Measurements from ENCODE around the gene FAM83E. TPM values are rescaled to one million over a fixed set of nuclear protein-coding genes. Genes with fewer than 3 reads are reported as not detected.

Gene FAM83E
- total RNA-seq, 2 donors from 2014 or later = 3.5 to 13.7 TPM

DNA sequence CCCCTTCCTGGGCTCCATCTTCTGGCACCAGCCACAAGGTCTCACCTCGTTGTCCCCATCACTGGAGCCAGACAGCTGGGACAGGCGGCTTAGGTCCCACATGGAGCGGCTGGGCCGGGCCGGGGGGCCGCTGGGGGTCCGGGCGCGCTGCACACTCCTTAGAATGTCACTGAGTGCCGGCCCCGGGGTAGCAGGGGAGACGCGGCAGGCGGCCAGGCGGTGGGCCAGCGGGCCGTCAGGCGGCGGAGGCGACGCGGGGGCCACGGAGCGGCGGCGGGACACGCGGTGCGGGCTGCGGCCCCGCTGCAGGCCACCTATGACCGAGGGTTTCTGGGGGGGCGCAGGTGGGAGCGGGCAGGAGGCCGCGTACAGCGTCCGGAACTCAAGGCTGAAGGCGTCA, 11.4 kb downstream of the FAM83E start:
- Mint-ChIP-seq H3K27ac (no peak overlapping the region), H3K4me3 (no peak overlapping the region), H3K36me3 (no peaks in the 10 kb centered on the region), H3K4me1 (ENCODE audit: low read depth in 2 of 2) (no peaks in the 10 kb centered on the region), H3K9me3 (no peaks in the 10 kb centered on the region), H3K27me3 (peaks cover 0 to 4% of the 10 kb centered on the region in 2 donors)
- ATAC-seq (no peak), DNase-seq (ENCODE audit: low spot score) (no peak)

- H3K4me1 Mint-ChIP-seq (ENCODE audit: low read depth in 2 of 2) = no peaks in the 10 kb centered on the region
- no peak overlapping the region for H3K4me3 Mint-ChIP-seq
- ATAC-seq (no peak), DNase-seq (ENCODE audit: low spot score) (no peak)
- no peak overlapping the region for H3K27ac Mint-ChIP-seq
- no peaks in the 10 kb centered on the region for H3K9me3 Mint-ChIP-seq
- no peaks in the 10 kb centered on the region for H3K36me3 Mint-ChIP-seq
- peaks cover 0 to 4% of the 10 kb centered on the region in 2 donors for H3K27me3 Mint-ChIP-seq
Observed at GRCh38 chr19:48603001-48603400, 11.9 kb downstream of the FAM83E start.

DNA sequence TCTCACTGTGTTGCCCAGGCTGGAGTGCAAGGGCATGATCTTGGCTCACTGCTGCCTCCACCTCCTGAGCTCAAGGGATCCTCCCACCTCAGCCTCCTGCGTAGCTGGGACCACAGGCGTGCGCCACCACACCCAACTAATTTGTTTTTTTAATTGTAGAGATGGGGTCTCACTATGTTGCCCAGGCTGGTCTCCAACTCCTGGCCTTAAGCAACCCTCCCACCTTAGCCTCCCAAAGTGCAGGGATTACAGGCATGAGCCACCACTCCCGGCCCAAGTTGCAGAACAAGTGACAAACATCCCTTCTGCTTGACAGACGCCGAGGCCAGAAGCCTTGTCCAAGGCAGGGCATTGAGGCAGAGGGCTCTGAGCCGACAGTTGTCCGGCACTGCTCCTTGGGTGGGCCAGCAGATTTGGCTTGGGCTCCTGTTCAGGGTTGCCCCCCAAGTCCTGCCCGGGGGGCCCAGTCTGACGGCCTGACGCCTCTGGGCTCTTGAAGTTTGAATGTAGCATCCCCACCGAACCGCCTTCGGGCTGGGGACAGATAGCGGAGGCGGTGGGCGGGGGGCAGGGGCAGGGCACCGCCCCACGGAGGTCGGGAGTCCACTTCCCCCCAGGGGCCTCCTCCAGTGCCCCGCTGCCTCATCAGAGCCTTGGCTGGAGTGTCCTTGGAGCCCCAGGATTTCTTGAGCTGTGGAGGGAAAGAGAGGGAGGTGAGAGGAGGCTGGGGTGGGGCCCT, 14.0 kb downstream of the FAM83E start:
- no peaks in the 10 kb centered on the region for H3K9me3 Mint-ChIP-seq
- no peaks in the 10 kb centered on the region for H3K36me3 Mint-ChIP-seq
- ATAC-seq (no peak), DNase-seq (ENCODE audit: low spot score) (no peak)
- no peaks in the 10 kb centered on the region for H3K4me1 Mint-ChIP-seq (ENCODE audit: low read depth in 2 of 2)
- no peak overlapping the region for H3K27ac Mint-ChIP-seq
- H3K4me3 Mint-ChIP-seq = no peak overlapping the region
- peaks cover 0 to 4% of the 10 kb centered on the region in 2 donors for H3K27me3 Mint-ChIP-seq

DNA sequence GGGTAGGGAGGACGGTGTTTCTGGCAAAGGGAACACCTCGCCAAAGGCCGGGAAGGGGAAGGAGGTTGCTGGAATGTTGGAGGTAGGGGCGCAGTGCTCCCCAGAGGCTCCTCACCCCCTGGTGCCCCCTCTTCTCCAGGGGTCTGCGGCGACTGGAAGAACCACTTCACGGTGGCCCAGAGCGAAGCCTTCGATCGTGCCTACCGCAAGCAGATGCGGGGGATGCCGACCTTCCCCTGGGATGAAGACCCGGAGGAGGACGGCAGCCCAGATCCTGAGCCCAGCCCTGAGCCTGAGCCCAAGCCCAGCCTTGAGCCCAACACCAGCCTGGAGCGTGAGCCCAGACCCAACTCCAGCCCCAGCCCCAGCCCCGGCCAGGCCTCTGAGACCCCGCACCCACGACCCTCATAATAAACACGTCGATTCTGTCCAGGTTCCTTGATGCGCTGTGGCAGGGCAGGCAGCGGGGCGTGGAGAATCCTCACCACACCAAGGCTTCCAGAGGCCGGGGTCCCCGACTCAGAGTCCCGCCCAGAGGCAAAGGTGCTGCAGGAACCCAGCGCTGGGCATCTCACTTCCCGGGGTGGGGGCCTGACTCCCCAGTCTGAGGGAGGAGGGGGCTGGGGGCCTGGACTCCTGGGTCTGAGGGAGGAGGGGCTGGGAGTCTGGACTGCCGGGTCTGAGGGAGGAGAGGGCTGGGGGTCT, 15.7 kb downstream of the FAM83E start:
- Mint-ChIP-seq H3K27me3 (peaks cover 0 to 4% of the 10 kb centered on the region in 2 donors), H3K9me3 (no peaks in the 10 kb centered on the region), H3K36me3 (no peaks in the 10 kb centered on the region), H3K4me3 (no peak overlapping the region), H3K27ac (no peak overlapping the region), H3K4me1 (ENCODE audit: low read depth in 2 of 2) (no peaks in the 10 kb centered on the region)
- DNase-seq (ENCODE audit: low spot score) (no peak), ATAC-seq (no peak)

DNA sequence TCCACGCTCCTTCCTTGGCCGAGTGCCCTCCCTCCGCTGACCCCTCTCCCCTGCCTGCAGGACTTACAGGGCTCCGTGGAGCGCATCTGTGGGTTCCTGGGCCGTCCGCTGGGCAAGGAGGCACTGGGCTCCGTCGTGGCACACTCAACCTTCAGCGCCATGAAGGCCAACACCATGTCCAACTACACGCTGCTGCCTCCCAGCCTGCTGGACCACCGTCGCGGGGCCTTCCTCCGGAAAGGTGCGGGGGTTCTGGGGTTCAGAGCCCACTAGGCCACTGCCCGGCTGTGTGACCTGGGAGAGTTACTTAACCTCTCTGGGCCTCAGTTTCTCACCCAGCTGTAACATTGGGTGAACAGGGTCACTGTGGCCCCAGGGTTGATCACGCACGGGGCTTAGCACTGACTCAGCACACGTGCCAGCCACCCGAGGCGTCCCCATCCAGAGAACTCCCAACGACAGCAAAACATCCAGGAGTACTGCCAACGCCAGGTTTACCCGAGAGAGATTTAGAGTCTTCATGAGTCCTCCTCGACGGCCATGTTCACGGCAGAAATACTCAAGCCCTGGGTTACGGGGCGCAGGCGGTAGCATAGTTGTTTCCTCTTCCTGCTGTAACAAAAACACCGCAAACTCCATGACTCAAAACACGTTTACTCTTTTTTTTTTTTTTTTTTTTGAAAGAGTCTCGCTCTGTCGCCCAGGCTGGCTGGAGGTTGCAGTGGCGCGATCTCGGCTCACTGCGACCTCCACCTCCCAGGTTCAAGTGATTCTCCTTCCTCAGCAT, 18.0 kb downstream of the FAM83E start:
- Mint-ChIP-seq H3K27me3 (peaks cover 0 to 4% of the 10 kb centered on the region in 2 donors), H3K9me3 (no peaks in the 10 kb centered on the region), H3K4me3 (peak overlapping the region; percentile 36), H3K27ac (peak overlapping the region in 1 of 2 donors; percentile 53), H3K4me1 (ENCODE audit: low read depth in 2 of 2) (no peaks in the 10 kb centered on the region), H3K36me3 (no peaks in the 10 kb centered on the region)
- DNase-seq (ENCODE audit: low spot score) (no peak), ATAC-seq (peak; percentile 56 to 76)

GRCh38 chr19:48596237-48596636, 18.6 kb downstream of the FAM83E start:
- Mint-ChIP-seq H3K27me3 (peaks cover 0 to 4% of the 10 kb centered on the region in 2 donors), H3K9me3 (no peaks in the 10 kb centered on the region), H3K4me3 (no peak overlapping the region), H3K4me1 (ENCODE audit: low read depth in 2 of 2) (no peaks in the 10 kb centered on the region), H3K27ac (no peak overlapping the region), H3K36me3 (no peaks in the 10 kb centered on the region)
- no peak for ATAC-seq
- no peak for DNase-seq (ENCODE audit: low spot score)

DNA sequence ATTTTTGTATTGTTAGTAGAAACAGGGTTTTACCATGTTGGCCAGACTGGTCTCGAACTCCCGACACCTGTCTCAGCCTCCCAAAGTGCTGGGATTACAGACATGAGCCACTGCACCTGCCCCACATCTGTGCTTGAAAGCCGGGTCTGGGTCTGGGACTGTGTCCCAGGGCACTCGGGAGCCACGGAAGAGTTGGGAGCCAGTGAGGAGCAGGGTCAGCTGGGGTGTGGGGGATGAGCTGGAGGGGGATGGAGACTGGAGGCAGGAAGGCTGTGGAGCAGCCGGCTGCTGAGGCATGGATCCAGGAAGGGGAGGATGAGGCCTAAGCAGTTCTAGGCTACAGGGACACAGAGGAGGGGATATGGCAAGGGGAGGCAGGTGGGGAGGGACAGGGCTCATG, 19.0 kb downstream of the FAM83E start:
- DNase-seq (ENCODE audit: low spot score) = no peak
- no peaks in the 10 kb centered on the region for H3K9me3 Mint-ChIP-seq

DNA sequence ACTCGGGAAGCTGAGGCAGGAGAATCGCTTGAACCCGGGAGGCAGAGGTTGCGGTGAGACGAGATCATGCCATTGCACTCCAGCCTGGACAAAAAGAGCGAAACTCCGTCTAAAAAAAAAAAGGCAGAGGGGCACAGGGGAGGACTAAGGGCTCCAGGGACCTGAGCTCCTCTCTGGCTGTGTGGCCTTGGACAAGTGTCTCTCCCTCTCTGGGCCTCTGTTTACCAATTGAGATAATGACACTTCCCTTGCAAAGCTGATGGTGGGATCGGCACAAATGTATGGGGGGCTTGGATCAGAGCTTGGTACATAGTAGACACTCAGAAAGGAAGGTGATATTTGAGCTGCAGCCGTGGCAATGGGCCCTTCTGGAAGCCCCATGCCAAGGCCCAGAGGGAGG, 19.7 kb downstream of the FAM83E start:
- no peak for DNase-seq (ENCODE audit: low spot score)
- Mint-ChIP-seq H3K4me1 (ENCODE audit: low read depth in 2 of 2) (no peaks in the 10 kb centered on the region), H3K4me3 (peak overlapping the region; percentile 33), H3K27me3 (peaks cover 0 to 4% of the 10 kb centered on the region in 2 donors), H3K27ac (no peak overlapping the region), H3K36me3 (no peaks in the 10 kb centered on the region), H3K9me3 (no peaks in the 10 kb centered on the region)
- ATAC-seq = no peak

More for the DNA sequence above, 19.0 kb downstream of the FAM83E start:
- H3K4me1 Mint-ChIP-seq (ENCODE audit: low read depth in 2 of 2) = no peaks in the 10 kb centered on the region
- H3K36me3 Mint-ChIP-seq = no peaks in the 10 kb centered on the region
- peaks cover 0 to 4% of the 10 kb centered on the region in 2 donors for H3K27me3 Mint-ChIP-seq
- ATAC-seq = no peak
- no peak overlapping the region for H3K27ac Mint-ChIP-seq
- H3K4me3 Mint-ChIP-seq = no peak overlapping the region

GRCh38 chr19:48591021-48591420, 23.9 kb downstream of the FAM83E start:
- ATAC-seq = no peak
- H3K4me3 Mint-ChIP-seq = no peak overlapping the region
- H3K36me3 Mint-ChIP-seq = no peaks in the 10 kb centered on the region
- H3K4me1 Mint-ChIP-seq (ENCODE audit: low read depth in 2 of 2) = peaks cover 9 to 10% of the 10 kb centered on the region in 2 donors
- H3K27me3 Mint-ChIP-seq = peaks cover 0 to 5% of the 10 kb centered on the region in 2 donors
- H3K27ac Mint-ChIP-seq = no peak overlapping the region
- DNase-seq (ENCODE audit: low spot score) = no peak
- H3K9me3 Mint-ChIP-seq = no peaks in the 10 kb centered on the region

DNA sequence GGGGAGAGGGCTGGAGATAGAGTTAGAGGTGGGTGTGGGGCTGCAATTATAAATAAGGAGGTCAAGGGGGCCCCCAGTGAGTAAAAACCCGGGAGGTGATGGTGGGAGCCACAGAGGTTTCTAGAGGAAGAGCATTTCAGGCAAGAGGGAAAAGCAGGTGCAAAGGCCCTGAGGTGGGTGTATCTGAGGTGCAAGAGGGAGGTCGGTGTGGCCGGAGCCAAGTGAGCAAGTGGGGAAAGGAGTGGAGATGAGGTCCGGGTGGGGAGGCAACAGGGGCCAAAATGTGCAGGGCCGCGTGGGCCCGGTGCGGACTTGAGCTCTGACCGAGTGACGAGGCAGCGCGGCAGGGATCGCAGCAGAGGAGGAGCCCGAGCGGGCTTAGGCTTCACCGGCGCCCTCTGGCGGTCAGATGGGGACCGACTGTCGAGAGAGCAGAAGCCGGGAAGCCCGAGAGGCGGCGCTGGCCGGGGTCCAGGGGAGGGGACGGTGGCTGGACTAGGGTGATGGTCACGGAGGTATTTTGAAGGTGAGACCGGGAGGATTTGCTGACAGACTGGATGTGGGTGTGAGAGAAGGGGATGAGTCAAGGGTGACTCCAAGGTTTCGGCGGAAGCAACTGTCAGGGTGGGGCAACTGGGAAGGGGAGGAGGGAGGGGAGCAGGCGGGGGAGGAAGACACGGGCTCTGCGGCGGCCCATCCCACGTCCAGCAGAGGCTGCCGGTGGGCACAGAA, 26.0 kb downstream of the FAM83E start:
- Mint-ChIP-seq H3K9me3 (no peaks in the 10 kb centered on the region), H3K36me3 (no peaks in the 10 kb centered on the region), H3K4me3 (peak overlapping the region; percentile 61), H3K27me3 (peaks cover 0 to 9% of the 10 kb centered on the region in 2 donors), H3K4me1 (ENCODE audit: low read depth in 2 of 2) (peaks cover 9 to 15% of the 10 kb centered on the region in 2 donors), H3K27ac (peak overlapping the region in 1 of 2 donors; percentile 52)
- peak; percentile 90 for DNase-seq (ENCODE audit: low spot score)
- peak; percentile 87 to 91 for ATAC-seq

- peaks cover 0 to 9% of the 10 kb centered on the region in 2 donors for H3K27me3 Mint-ChIP-seq
- no peaks in the 10 kb centered on the region for H3K36me3 Mint-ChIP-seq
- no peak overlapping the region for H3K4me3 Mint-ChIP-seq
- H3K27ac Mint-ChIP-seq = no peak overlapping the region
- ATAC-seq = no peak
- H3K4me1 Mint-ChIP-seq (ENCODE audit: low read depth in 2 of 2) = peaks cover 9 to 15% of the 10 kb centered on the region in 2 donors
- DNase-seq (ENCODE audit: low spot score) = no peak
- no peaks in the 10 kb centered on the region for H3K9me3 Mint-ChIP-seq
Observed at GRCh38 chr19:48587387-48587786, 27.5 kb downstream of the FAM83E start.

DNA sequence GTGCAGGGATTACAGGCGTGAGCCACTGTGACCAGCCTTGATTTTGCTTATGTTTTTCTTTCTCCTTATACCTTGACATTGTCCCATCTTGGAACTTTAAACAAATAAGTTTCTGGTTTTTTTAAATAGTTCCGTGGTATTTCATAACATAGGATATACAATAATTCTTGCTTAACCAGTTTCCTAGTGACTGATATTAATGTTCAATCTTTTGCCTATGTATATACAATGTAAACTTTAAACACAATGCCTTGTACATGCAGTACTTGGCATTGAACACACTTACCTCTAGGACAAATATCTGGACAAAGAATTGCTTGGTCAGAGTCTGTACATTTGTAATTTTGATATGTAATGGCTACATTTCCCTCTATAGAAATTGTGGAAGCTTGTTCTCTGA, 32.7 kb downstream of the FAM83E start:
- DNase-seq (ENCODE audit: low spot score) = no peak
- H3K4me3 Mint-ChIP-seq = no peak overlapping the region
- peaks cover 0 to 6% of the 10 kb centered on the region in 2 donors for H3K27me3 Mint-ChIP-seq
- no peak for ATAC-seq
- no peaks in the 10 kb centered on the region for H3K9me3 Mint-ChIP-seq
- peaks cover 0 to 6% of the 10 kb centered on the region in 2 donors for H3K4me1 Mint-ChIP-seq (ENCODE audit: low read depth in 2 of 2)
- no peaks in the 10 kb centered on the region for H3K36me3 Mint-ChIP-seq
- no peak overlapping the region for H3K27ac Mint-ChIP-seq

DNA sequence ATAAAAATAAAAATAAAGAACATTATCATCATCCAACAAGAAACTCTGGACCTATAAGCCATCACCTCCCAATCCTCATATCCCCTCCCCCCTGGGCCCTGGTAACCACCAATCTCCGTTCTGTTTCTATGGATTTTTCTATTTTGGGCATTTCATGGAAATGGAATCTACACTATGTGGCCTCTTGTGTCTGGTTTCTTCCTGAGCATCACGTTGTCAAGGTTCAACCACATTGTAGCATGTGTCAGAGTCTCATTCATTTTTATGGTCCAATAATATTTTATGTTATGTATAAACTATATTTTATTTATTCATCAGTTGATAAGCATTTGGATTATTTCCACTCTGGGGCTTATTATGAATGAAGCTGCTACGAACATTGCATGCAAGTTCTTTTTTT, 36.0 kb downstream of the FAM83E start:
- Mint-ChIP-seq H3K27ac (no peak overlapping the region), H3K36me3 (no peaks in the 10 kb centered on the region), H3K4me3 (no peak overlapping the region), H3K27me3 (peaks cover 0 to 5% of the 10 kb centered on the region in 2 donors), H3K4me1 (ENCODE audit: low read depth in 2 of 2) (no peaks in the 10 kb centered on the region), H3K9me3 (no peaks in the 10 kb centered on the region)
- DNase-seq (ENCODE audit: low spot score) (no peak), ATAC-seq (no peak)

All from natural killer cell treated with Interleukin-12 subunit alpha and Interleukin-12 subunit beta and Interleukin-15 and Interleukin-18, amount 100 ng/mL, for 72 hours (primary cell).